PFSK-1 (cell line): ENCODE data around the gene UBQLN1.

Experiments
- FOXP2 ChIP-seq: optimal IDR thresholded peaks from 2 replicates; pipeline ENCODE3; 2011; ENCODE audit warnings: borderline replicate concordance, control low read depth, inconsistent platforms; ENCODE audit not compliant: insufficient read depth; ENCODE audit errors: extremely low read length, extremely low read depth
- POLR2AphosphoS5 ChIP-seq: IDR thresholded peaks from 2 replicates; pipeline ENCODE4 v1.6.1; 2012; ENCODE audit warnings: low read depth, mild to moderate bottlenecking, control low read depth, low read length, moderate library complexity
- REST ChIP-seq, 2 experiments: IDR thresholded peaks; 2 replicates each; pipeline versions ENCODE4 v1.6.1 to v1.8.0; 2011 to 2012; ENCODE audit warnings: low read depth in 2 of 2, low read length in 2 of 2, control low read depth in 1 of 2, inconsistent platforms in 1 of 2, mild to moderate bottlenecking in 1 of 2, moderate library complexity in 1 of 2; ENCODE audit not compliant: insufficient read depth in 1 of 2
- SIN3A ChIP-seq: IDR thresholded peaks from 2 replicates; pipeline ENCODE4 v1.6.1; 2012; ENCODE audit warnings: mild to moderate bottlenecking, low read length, moderate library complexity, borderline replicate concordance; ENCODE audit not compliant: insufficient read depth
- TAF1 ChIP-seq: IDR thresholded peaks from 2 replicates; pipeline ENCODE4 v1.6.1; 2012; ENCODE audit warnings: low read length, control low read depth, borderline replicate concordance; ENCODE audit not compliant: insufficient read depth

GRCh38 chr9:83662933-83663332, 44.8 kb downstream of the UBQLN1 start:
- no peak for TF ChIP-seq TAF1
- no peak for TF ChIP-seq POLR2AphosphoS5
- no peak for TF ChIP-seq REST (IDR thresholded peaks at IDR 0.05; ENCODE audit: insufficient read depth in 1 of 2, low read depth in 2 of 2, low read length in 2 of 2)
- TF ChIP-seq SIN3A = no peak
- no peak for TF ChIP-seq FOXP2
